DOHH2 (cell line): ENCODE results near the gene GFOD2.

Source experiments
- H3F3A ChIP-seq: fragments of 200-600 bp; sonication (generic), shearing (Covaris generic); 2 replicates; pipeline ENCODE4 v1.6.0; 2016; ENCODE audit warnings: antibody characterized with exemption, mild to moderate bottlenecking; ENCODE audit not compliant: control insufficient read depth, insufficient read depth
- H3K27ac ChIP-seq: fragments of 200-600 bp; sonication (generic); 2 replicates; pipeline ENCODE4 v1.5.1; 2014; ENCODE audit warnings: low read depth, mild to moderate bottlenecking, low read length, moderate library complexity
- H3K27me3 ChIP-seq: fragments of 200-600 bp; sonication (generic); 2 replicates; pipeline ENCODE4 v1.6.1; 2014; ENCODE audit warnings: mild to moderate bottlenecking, low read length, mixed read lengths; ENCODE audit not compliant: control insufficient read depth
- H3K36me3 ChIP-seq: fragments of 200-600 bp; sonication (generic); 2 replicates; pipeline ENCODE4 v1.6.1; 2014; ENCODE audit warnings: mild to moderate bottlenecking, low read length, moderate library complexity, mixed read lengths; ENCODE audit not compliant: control insufficient read depth
- H3K4me1 ChIP-seq: fragments of 200-600 bp; sonication (generic); 2 replicates; pipeline ENCODE4 v1.6.1; 2014; ENCODE audit warnings: mild to moderate bottlenecking, low read length, mixed read lengths; ENCODE audit not compliant: control insufficient read depth
- H3K4me2 ChIP-seq: fragments of 200-600 bp; sonication (generic); 2 replicates; pipeline ENCODE4 v1.6.0; 2014; ENCODE audit warnings: mild to moderate bottlenecking, low read length, moderate library complexity
- H3K4me3 ChIP-seq: fragments of 200-600 bp; sonication (generic); 2 replicates; pipeline ENCODE4 v1.5.1; 2014; ENCODE audit warnings: mild to moderate bottlenecking, low read length, mixed read lengths
- H3K79me2 ChIP-seq: fragments of 200-600 bp; sonication (generic); 2 replicates; pipeline ENCODE4 v1.6.1; 2014; ENCODE audit warnings: mild to moderate bottlenecking, low read length, mixed read lengths; ENCODE audit not compliant: control insufficient read depth
- H3K9me2 ChIP-seq: fragments of 200-600 bp; sonication (generic); replicated peaks from 2 replicates; pipeline ENCODE4 v1.6.1; 2014; ENCODE audit warnings: mild to moderate bottlenecking, low read length, mixed read lengths; ENCODE audit not compliant: control insufficient read depth
- H3K9me3 ChIP-seq: fragments of 200-600 bp; sonication (generic); 2 replicates; pipeline ENCODE4 v1.6.1; 2014; ENCODE audit warnings: antibody characterized with exemption, low read length, mixed read lengths; ENCODE audit not compliant: control insufficient read depth, insufficient read depth
- H4K20me1 ChIP-seq: fragments of 200-600 bp; sonication (generic); 2 replicates; pipeline ENCODE4 v1.6.0; 2014; ENCODE audit warnings: low read depth, mild to moderate bottlenecking, antibody characterized with exemption, low read length, moderate library complexity; ENCODE audit not compliant: control insufficient read depth, insufficient read depth
- EZH2phosphoT487 ChIP-seq: fragments of 200-600 bp; sonication (generic); IDR thresholded peaks from 2 replicates; pipeline ENCODE4 v1.6.1; 2017; ENCODE audit warnings: borderline replicate concordance, mild to moderate bottlenecking, antibody characterized with exemption, low read length, moderate library complexity, mixed read lengths
- TF ChIP-seq, protein P1 (sequence below): fragments of 200-600 bp; sonication (generic); IDR thresholded peaks from one replicate; pipeline ENCODE4 v1.5.1; 2014; ENCODE audit warnings: antibody characterized with exemption, mild to moderate bottlenecking, low read depth, low read length; ENCODE audit not compliant: poor library complexity, severe bottlenecking

GFOD2 gene

DNA sequence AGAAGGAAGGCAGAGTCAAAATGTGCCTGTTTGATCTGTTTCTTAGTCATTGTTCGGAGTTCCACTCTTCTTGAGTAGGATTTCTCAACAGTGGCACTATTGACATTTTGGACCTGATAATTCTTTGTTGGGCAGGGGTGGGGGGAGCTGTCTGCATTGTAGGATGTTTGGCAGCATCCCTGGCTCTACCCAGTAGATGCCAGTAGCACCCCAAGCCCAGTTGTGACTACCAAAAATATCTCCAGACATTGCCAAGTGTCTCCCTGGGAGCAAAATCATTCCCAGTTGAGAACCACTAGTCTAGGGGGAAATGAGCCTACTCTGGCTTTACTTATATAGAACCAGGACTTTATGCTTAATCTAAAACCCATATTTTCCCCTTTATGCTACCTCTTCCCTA lies 1.1 kb upstream of the GFOD2 start:
- Histone ChIP-seq H3K9me2 (no peaks in the 10 kb centered on the region), H3F3A (no peaks in the 10 kb centered on the region), H3K9me3 (no peaks in the 10 kb centered on the region), H3K27me3 (no peaks in the 10 kb centered on the region), H4K20me1 (no peaks in the 10 kb centered on the region), H3K36me3 (0 out of 2 replicates have a peak, but pooled peaks cover 6% of the 10 kb centered on the region), H3K4me2 (peak overlapping the region; percentile 87), H3K79me2 (peaks cover 35% of the 10 kb centered on the region), H3K4me3 (peak overlapping the region; percentile 85), H3K4me1 (peaks cover 29% of the 10 kb centered on the region), H3K27ac (no peak overlapping the region)
- TF ChIP-seq EZH2phosphoT487: no peak
- TF ChIP-seq, protein P1, sequence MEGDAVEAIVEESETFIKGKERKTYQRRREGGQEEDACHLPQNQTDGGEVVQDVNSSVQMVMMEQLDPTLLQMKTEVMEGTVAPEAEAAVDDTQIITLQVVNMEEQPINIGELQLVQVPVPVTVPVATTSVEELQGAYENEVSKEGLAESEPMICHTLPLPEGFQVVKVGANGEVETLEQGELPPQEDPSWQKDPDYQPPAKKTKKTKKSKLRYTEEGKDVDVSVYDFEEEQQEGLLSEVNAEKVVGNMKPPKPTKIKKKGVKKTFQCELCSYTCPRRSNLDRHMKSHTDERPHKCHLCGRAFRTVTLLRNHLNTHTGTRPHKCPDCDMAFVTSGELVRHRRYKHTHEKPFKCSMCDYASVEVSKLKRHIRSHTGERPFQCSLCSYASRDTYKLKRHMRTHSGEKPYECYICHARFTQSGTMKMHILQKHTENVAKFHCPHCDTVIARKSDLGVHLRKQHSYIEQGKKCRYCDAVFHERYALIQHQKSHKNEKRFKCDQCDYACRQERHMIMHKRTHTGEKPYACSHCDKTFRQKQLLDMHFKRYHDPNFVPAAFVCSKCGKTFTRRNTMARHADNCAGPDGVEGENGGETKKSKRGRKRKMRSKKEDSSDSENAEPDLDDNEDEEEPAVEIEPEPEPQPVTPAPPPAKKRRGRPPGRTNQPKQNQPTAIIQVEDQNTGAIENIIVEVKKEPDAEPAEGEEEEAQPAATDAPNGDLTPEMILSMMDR: no peak

DNA sequence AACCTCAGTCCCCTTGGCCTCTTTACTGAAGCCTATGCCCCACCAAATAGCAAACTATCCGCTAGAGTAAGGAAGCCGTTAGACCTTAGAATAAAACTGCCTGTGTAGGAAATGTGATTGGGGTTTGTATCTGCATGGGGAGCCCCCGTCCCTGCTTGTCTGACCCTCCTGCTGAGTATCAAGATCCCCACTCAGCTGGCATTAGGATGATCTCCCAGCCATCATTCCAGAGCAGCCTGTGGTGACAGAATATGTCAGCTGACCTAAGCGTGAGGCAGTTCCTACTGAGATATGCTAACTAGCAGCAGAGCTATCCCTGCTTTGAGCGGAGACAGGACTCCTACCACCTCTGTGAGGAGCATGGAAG lies 645 bp upstream of the GFOD2 start:
- peak overlapping the region; percentile 85 for H3K4me3 ChIP-seq
- peaks cover 36% of the 10 kb centered on the region for H3K79me2 ChIP-seq
- no peaks in the 10 kb centered on the region for H4K20me1 ChIP-seq
- no peaks in the 10 kb centered on the region for H3K9me3 ChIP-seq
- no peak for TF ChIP-seq EZH2phosphoT487
- TF ChIP-seq, protein P1: no peak
- H3K9me2 ChIP-seq: no peaks in the 10 kb centered on the region
- H3F3A ChIP-seq: no peaks in the 10 kb centered on the region
- 0 out of 2 replicates have a peak, but pooled peaks cover 3% of the 10 kb centered on the region for H3K36me3 ChIP-seq
- no peaks in the 10 kb centered on the region for H3K27me3 ChIP-seq
- H3K4me1 ChIP-seq: peaks cover 30% of the 10 kb centered on the region
- peak overlapping the region; percentile 53 for H3K27ac ChIP-seq
- H3K4me2 ChIP-seq: peak overlapping the region; percentile 87

DNA sequence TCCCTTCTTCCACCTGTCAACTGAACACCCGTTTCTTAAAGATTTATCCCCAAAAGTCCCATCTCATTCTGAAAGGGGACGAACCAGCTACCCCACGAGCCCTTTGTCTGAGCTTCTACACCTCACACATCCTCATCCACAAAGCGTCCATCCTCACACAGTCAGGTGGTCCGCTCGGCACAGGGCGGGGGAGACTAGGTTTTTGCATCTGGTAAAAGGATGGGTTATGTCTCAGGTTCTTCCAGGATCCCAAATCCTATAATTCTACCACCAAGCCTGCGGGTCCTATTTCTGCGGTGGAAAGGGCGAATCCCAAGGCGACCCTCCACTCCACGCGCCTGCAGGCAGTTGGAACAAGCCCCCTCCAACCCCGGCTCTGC lies 458 bp downstream of the GFOD2 start:
- Histone ChIP-seq H3K4me1 (peaks cover 37% of the 10 kb centered on the region), H3K4me3 (peak overlapping the region; percentile 85), H3K79me2 (peaks cover 44% of the 10 kb centered on the region), H3K27me3 (no peaks in the 10 kb centered on the region), H4K20me1 (0 out of 2 replicates have a peak, but pooled peaks cover 2% of the 10 kb centered on the region), H3K9me2 (no peaks in the 10 kb centered on the region), H3K27ac (no peak overlapping the region), H3F3A (no peaks in the 10 kb centered on the region), H3K4me2 (peak overlapping the region; percentile 87), H3K9me3 (no peaks in the 10 kb centered on the region), H3K36me3 (no peaks in the 10 kb centered on the region)
- TF ChIP-seq EZH2phosphoT487: no peak

DNA sequence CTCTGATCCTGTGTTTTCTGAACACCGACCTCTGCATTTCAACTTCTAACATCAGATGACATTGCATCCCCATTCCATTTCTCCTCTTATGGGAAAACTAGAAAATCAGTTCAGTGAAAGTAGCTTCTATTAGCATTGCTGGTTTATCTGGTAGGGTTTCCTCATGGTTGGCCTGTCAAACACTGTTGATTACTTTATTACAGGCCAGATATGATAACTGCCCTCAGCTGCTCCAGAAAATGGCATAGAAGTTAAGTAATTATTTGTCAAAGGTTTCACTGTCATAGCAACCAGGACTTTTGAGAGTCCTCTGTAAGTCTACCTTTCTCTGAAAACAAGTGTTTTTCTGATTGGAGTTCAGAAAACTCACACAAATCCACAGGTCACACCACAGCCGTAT lies 3.0 kb downstream of the GFOD2 start:
- Histone ChIP-seq H3K36me3 (no peaks in the 10 kb centered on the region), H3K79me2 (peaks cover 61% of the 10 kb centered on the region), H4K20me1 (0 out of 2 replicates have a peak, but pooled peaks cover 2% of the 10 kb centered on the region), H3K27me3 (no peaks in the 10 kb centered on the region), H3K9me3 (no peaks in the 10 kb centered on the region), H3K27ac (no peak overlapping the region), H3K9me2 (no peaks in the 10 kb centered on the region), H3K4me2 (no peak overlapping the region), H3F3A (no peaks in the 10 kb centered on the region), H3K4me3 (no peak overlapping the region), H3K4me1 (peaks cover 27% of the 10 kb centered on the region)
- TF ChIP-seq EZH2phosphoT487: no peak
- TF ChIP-seq, protein P1: no peak
